Erythroblast (primary cell): Measurements from ENCODE around the gene OPA1.

Source experiments
- DNase-seq, 2 experiments: peaks; one replicate each; lab custom pipeline; 2025; lab: John Stamatoyannopoulos, UW
- GATA1 ChIP-seq: IDR thresholded peaks from 2 replicates; pipeline ENCODE4 v1.6.1; 2011; ENCODE audit warnings: low read depth, mild to moderate bottlenecking, control low read depth, low read length, moderate library complexity
- POLR2A ChIP-seq: IDR thresholded peaks from 2 replicates; pipeline ENCODE4 v1.6.1; 2011; ENCODE audit warnings: mild to moderate bottlenecking, low read length

Gene OPA1

DNA sequence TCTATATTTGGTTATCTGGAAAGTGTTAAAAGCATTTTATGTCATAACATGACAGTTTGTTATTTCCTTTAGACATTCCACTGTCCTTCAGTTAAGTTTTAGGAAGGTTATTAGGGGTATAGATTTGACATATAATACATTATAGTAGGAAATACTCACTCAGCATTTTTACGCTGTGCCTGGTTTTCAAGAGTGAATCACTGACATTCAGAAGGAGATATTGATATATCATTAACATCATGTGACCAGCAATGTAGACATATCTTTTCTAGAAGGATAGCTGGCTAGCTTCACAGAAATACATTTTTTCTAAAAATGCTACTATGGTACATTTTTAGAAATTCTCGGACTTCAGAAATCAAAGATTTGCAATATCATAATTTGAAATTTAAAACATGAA is 57.6 kb downstream of the OPA1 start:
- no peak for TF ChIP-seq GATA1
- no peak for DNase-seq

DNA sequence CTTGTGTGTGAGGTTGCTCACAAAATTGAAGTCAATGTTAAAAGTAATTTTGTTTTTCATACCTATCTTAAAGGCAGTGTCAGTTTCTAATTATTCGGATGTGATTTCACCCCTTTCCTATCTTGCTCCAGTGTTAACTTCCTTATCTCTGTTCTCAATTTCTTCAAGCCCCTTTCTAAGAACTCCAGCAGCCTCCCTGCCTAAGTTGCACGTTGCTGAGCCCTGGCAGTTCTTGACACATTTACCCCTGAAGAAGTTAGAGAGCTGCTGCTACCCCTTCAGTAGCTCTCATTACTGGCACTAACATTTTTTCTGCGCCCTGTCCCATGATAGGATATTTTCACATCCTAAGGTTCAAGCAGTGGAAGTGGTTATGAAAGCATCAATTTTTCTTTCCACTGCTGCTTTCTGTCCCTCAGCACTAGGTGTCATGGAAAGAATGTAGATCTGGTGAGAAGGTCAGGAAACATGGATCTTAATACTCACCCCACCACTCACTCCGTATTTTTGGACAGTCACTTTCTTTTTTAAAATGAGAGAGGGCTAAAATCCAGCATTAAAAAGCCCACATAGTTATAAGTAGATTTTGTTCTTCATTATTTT is 62.9 kb downstream of the OPA1 start:
- DNase-seq: peak; percentile 76 to 77

DNA sequence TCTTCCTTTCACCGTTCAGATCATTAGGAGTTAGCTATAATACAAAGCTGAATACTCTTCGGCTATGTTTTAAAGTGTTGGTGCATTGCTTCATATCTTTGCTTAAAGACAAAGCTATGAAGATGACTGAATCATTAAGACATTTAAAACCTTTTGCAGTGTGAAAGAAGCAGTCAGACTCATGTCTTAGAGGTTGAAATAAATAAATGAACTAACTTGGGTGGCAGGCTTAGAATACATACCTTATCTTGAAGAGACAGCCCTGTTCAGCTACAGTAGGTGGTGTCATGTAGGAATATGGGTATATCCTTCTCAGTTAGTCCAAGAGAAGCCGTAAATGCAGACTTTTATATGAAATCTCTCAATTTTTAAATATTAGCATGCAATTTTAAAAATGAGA is 63.4 kb downstream of the OPA1 start:
- TF ChIP-seq POLR2A (peak; percentile 69), GATA1 (no peak)
- DNase-seq: peak; percentile 86 to 90

More for the DNA sequence above, 62.9 kb downstream of the OPA1 start:
- TF ChIP-seq GATA1: no peak
- no peak for TF ChIP-seq POLR2A

DNA sequence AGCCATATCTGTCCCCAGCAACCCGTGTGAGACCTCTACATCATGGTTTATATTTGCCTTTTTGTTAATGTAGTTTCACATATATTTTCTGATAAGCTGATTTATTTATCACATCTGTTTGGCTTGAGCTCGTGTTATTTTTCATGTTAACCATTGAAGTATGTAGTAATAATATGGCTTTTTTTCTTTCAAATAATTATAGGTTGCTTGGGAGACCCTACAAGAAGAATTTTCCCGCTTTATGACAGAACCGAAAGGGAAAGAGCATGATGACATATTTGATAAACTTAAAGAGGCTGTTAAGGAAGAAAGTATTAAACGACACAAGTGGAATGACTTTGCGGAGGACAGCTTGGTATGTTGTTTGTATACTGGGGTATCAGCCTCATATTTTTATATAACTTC is 63.9 kb downstream of the OPA1 start:
- TF ChIP-seq POLR2A: no peak
- no peak for TF ChIP-seq GATA1
- peak; percentile 65 to 83 for DNase-seq

DNA sequence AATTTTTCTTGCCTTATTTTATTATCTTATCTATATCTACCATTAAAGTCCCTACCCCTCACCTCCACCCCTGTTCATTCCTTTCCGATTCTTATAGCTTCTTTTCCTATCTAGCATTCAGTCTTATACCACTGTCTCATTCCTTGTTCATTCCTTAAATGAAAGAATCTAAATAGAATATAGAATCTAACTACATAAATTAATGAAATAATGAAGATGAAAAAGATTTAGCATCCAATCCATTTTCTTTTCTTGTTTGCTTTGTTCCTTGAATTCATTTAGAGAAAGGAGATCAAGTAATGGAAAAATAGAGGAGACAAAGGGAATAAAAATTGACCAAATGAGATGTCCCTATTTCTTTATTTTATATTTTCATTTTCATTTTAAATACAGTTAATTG is 67.2 kb downstream of the OPA1 start:
- TF ChIP-seq GATA1 (no peak), POLR2A (no peak)
- peak; percentile 49 to 66 for DNase-seq

DNA sequence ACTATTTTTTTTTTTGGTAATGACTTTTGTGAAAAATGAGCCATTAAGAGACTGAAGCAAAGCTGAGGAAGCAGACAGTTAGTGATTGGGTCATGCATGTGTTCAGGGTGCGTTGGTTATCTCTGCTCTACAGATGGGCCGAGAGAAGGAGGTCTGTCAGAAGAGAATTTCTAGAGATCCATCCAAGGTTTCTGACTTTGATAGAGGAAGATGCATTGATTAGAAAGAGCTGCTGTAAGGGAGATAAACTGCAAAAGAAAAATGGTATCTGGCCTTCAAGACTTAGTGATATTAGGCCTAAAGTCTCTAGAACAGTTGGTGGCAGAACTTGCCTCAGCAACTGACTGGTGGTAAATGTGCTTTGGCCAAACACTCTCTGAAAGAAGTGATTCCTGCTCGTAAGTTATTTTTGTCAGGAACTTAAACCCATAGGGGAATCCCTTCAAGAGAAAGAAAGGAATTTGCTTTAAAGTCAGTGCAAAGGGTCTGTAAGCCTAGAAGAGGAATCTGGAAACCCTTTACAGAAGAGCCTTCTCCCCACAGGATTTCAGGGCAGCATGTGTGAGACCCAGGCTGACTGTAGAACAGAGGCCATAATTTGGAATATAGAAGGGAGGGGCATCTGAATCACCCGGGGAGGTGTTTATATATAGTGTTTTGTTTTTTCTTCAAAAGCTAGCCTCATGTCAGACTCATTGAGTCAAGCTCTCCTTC is 67.8 kb downstream of the OPA1 start:
- TF ChIP-seq GATA1 (peak; percentile 96), POLR2A (peak; percentile 64)
- peak; percentile 93 to 99 for DNase-seq

DNA sequence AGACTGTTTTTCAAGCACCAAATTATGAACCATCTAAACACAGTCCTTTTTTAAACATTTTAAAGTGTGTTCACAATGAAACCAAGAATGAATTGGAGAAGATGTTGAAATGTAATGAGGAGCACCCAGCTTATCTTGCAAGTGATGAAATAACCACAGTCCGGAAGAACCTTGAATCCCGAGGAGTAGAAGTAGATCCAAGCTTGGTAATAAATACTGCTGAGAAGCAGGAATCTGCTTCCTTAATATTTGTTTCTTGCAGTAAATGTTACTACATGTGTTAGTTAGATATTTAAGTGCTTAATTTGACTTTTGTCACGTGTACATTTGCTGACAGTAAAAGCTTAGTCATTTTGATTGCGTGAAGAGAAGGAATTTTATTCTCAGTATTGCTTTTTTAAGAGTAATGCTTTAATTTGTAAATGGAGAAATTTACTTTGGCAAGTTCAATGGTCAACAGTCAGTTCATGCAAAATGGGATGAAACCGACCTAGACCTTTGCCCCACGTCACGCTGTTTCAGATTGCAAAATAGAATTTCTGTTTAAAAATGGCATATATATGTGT is 69.8 kb downstream of the OPA1 start:
- TF ChIP-seq GATA1: no peak
- no peak for TF ChIP-seq POLR2A
- DNase-seq: peak; percentile 17 to 60

DNA sequence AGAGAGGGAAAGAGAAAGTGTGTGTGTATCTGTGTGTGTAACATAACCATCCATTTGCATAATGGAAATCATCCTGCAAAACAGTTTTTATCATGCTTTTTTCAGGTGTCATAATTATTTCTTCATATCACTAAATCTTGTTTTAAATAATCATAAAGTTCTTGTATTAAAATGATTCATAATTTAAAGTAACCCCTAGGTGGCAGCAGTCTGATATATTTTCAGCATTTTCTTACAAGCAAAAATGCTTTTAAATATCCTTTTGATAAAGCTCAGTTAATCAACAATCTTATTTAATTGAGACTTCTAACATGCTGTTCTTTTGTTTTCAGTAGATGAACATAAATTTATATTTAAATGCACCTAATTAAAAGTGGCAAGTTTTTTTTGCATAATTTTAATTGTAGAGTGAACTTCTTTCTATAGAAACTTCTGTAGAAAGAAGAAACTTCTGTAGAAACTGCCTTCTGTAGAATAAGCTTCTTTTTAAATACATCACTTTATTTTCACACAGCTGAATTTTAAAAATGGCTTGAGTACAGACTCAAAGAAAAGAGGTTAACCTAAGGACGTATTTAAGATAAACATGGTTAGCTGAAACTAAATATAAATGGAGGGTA is 72.5 kb downstream of the OPA1 start:
- DNase-seq: peak; percentile 59 to 70
- TF ChIP-seq GATA1: no peak
- TF ChIP-seq POLR2A: no peak

DNA sequence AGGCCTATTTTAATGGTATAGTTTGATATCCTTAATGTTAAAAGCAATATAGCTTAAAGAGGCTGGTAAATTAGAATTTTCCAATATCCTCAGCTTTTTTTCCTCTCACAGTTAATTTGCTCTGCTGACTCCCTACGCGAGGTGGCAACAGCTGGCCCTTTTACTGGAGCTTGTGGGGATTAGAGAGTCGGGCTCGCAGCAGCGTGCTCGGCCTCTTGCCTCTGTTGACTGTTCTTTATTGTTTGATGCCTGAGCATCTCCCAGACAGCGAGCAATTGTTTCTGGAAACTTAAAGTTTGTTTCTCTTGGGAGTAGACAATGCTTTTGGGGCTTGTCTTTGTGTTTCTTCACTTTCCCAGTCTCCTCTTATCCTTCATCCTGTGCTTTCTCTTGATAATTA is 80.8 kb downstream of the OPA1 start:
- TF ChIP-seq GATA1 (no peak), POLR2A (no peak)
- DNase-seq: no peak

DNA sequence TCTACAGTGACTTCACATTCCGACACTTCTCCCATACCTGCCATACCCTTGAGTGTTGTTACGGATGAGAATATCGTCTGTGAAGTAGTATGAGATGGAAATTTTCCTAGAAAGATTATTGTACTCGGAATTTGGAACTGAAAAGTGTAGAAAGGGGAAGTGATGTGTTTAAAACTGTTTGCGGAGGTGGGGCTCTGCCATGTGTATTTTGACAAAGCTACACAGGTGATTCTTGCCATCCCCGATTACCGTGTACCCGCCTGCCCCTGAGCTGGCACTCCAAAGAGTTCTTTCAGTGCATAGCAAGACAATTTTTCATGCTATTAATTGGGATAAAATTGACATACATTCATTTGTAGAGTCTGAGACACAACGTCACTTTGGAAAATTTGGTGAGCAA is 81.7 kb downstream of the OPA1 start:
- DNase-seq: no peak
- TF ChIP-seq GATA1: no peak
- no peak for TF ChIP-seq POLR2A

DNA sequence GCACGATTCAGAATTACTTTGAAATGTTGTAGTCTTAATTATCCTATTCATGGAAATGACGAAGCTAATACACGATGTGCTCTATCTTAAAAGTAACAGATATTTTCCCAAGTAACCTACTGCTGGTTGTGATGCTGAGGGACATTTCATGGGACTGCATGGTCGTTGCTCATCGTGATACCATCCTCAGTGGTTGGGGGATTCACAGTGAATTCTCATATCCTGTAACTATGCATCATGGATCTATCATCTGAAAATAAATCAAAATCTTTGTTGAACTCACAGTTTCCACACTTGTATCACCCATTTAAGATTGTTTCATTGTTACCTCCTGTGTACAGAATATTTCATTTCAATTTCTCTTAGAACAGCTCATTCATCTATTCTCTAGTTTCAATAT is 84.7 kb downstream of the OPA1 start:
- TF ChIP-seq POLR2A: no peak
- TF ChIP-seq GATA1: no peak

DNA sequence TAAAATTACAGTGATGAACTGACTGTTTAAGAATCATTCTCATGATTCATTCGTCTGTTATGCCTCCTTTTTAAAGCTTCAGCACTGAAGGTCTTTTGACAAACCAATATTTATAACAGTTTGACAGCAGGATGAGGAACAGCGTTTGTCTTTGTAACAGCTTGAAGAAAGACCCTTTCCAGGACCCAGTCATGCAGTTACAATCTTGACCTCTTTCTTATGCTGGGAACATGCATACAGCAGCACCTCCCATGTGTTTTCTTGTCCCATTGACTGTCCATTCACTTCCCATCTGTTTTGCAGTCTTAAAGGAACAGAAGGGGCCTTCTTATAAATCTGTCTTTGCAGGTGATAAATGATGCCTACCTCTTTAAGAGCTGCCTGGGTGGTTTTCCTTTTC is 87.2 kb downstream of the OPA1 start:
- no peak for TF ChIP-seq GATA1
- no peak for TF ChIP-seq POLR2A
- no peak for DNase-seq

More for the DNA sequence above, 84.7 kb downstream of the OPA1 start:
- no peak for DNase-seq

DNA sequence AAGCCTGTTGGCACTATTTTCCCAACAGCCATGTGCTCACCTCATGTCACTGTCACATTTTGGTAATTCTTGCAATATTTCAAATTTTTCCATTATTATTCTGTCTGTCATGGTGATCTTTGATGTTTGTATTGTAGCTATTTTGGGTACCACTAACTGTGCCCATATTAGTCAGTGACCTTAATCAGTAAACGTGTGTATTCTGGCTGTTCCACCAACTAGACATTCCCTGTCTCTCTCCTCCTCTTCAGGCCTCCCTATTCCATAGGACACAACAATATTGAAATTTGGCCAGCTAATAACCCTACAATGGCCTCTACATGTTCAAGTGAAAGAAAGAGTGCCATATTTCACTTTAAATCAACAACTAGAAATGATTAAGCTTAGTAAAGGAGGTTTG is 88.6 kb downstream of the OPA1 start:
- no peak for DNase-seq
- TF ChIP-seq POLR2A (no peak), GATA1 (no peak)

DNA sequence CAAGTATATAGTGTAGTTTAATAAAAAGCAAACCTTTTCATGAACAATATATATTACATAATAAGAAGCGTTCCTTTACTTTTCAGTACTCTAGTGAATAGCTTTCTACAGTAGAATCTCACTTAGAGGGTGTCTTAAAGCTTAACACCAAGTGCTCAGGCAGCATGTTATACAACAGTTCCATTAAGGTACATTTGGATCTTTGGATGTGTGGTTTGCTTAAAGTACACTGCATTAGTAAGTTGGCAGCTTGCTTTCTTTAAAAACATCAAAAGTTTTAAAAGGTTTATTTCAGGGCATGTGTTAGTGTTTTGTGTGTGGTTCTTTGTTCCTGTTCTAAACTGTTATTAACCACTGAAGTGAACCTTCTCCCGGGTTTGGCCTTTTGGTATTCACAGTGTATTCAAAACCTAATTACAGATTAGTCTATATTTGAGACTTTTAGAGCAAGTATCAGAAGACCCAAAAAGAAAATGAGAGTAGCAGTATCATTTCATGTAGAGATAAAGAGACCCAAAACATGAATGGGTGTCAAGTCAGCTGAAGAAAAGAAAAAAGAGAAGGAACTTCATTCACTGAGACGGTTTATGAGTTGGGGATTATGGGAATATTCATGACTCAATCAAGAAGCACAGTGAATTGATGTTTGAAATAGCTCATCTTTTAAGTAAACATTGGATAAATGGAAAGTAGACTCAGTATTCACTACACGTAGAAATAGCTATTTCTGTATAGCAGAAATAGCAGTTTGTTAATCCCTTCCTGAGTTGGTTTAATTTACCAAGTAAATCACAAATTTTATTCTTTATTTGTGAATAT is 93.9 kb downstream of the OPA1 start:
- DNase-seq: peak; percentile 27 to 31
- no peak for TF ChIP-seq GATA1
- no peak for TF ChIP-seq POLR2A
